ENCODE data around the gene GDF7.

GDF7 gene

GRCh38 chr2:20668871-20669475 is 2.0 kb downstream of the GDF7 start:
- in situ Hi-C loops (cut with HindIII; ENCODE audit: low pct_unique_long_range_greater_than_20kb, low sequenced_read_pairs) = no loop called here
- no peak for DNase-seq (ENCODE audit: low read depth in 1 of 2, low spot score in 1 of 2)
- TF ChIP-seq JUND (IDR thresholded peaks at IDR 0.05; ENCODE audit: low read depth) = no peak

DNA sequence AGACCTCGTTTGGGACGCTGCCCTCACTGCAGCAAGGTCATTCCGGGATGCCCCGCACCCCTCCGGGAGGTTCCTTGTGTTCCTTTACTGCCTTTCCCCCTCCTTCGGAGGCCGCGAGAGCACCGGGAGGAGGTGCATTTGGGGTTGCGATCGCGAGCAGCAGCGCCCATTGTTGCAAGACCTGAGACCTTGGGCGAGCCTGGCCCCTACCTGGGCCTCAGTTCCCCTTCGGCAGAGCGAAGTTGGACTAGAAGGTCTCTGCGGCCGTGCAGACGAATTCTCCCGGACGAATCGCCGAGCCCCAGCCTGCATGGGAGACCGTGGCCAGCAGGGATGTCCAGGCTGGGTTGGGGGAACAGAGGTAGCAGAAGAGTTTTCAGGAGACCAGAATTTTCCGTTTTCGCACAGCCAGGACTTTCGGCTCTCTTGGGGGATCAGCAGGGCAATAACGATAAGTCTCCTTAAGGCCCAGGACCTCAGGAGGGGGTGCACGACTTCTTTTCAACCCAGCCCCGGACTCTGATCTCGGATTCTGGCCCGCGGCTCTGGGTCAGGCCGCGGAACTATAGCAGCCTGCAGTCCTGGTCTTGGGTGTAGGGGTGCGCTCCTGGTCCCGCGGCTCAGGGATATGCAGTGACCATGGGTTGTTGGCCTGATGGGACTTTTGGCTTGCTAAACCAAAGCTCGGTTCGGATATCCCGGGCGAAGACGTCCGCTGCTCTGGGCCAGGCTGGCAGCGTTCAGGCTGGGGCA is 2.8 kb downstream of the GDF7 start:
- no peak for DNase-seq (ENCODE audit: low read depth in 1 of 2, low spot score in 1 of 2)
- in situ Hi-C loops (cut with HindIII; ENCODE audit: low pct_unique_long_range_greater_than_20kb, low sequenced_read_pairs) = no loop called here
- TF ChIP-seq JUND (IDR thresholded peaks at IDR 0.05; ENCODE audit: low read depth) = no peak

- TF ChIP-seq JUND (IDR thresholded peaks at IDR 0.05; ENCODE audit: low read depth) = no peak
- in situ Hi-C loops (cut with HindIII; ENCODE audit: low pct_unique_long_range_greater_than_20kb, low sequenced_read_pairs) = no loop called here
- DNase-seq (ENCODE audit: low read depth in 1 of 2, low spot score in 1 of 2) = no peak
Observed at GRCh38 chr2:20670315-20671035, 3.5 kb downstream of the GDF7 start.

- DNase-seq (ENCODE audit: low read depth in 1 of 2, low spot score in 1 of 2) = no peak
- in situ Hi-C loops (cut with HindIII; ENCODE audit: low pct_unique_long_range_greater_than_20kb, low sequenced_read_pairs) = no loop called here
- TF ChIP-seq JUND (IDR thresholded peaks at IDR 0.05; ENCODE audit: low read depth) = no peak
Observed at GRCh38 chr2:20671036-20671735, 4.2 kb downstream of the GDF7 start.

DNA sequence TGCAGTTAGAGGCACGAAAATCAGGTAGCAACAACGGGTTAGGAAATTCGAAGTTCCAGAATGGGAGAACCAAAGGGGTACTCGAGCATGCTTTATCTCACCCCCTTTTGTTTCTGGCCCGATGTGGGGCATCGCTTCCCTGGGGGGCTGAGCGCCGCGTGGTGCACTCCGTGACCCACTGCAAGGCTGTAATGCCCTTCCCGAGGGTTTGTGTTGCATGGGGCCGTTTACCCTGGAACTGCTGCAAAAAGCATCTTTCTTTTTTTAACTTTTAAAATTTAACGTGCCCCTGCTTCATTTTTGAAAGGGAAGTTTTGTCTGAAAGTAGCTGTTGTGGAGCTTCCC is 4.8 kb downstream of the GDF7 start:
- no peak for TF ChIP-seq JUND (IDR thresholded peaks at IDR 0.05; ENCODE audit: low read depth)
- in situ Hi-C loops (cut with HindIII; ENCODE audit: low pct_unique_long_range_greater_than_20kb, low sequenced_read_pairs) = no loop called here
- DNase-seq (ENCODE audit: low read depth in 1 of 2, low spot score in 1 of 2) = no peak

- in situ Hi-C loops (cut with HindIII; ENCODE audit: low pct_unique_long_range_greater_than_20kb, low sequenced_read_pairs) = no loop called here
- DNase-seq (ENCODE audit: low read depth in 1 of 2, low spot score in 1 of 2) = no peak
- TF ChIP-seq JUND (IDR thresholded peaks at IDR 0.05; ENCODE audit: low read depth) = no peak
Observed at GRCh38 chr2:20672201-20672951, 5.4 kb downstream of the GDF7 start.

- DNase-seq (ENCODE audit: low read depth in 1 of 2, low spot score in 1 of 2) = no peak
- TF ChIP-seq JUND (IDR thresholded peaks at IDR 0.05; ENCODE audit: low read depth) = no peak
- in situ Hi-C loops (cut with HindIII; ENCODE audit: low pct_unique_long_range_greater_than_20kb, low sequenced_read_pairs) = no loop called here
Observed at GRCh38 chr2:20673686-20674308, 6.9 kb downstream of the GDF7 start.

DNA sequence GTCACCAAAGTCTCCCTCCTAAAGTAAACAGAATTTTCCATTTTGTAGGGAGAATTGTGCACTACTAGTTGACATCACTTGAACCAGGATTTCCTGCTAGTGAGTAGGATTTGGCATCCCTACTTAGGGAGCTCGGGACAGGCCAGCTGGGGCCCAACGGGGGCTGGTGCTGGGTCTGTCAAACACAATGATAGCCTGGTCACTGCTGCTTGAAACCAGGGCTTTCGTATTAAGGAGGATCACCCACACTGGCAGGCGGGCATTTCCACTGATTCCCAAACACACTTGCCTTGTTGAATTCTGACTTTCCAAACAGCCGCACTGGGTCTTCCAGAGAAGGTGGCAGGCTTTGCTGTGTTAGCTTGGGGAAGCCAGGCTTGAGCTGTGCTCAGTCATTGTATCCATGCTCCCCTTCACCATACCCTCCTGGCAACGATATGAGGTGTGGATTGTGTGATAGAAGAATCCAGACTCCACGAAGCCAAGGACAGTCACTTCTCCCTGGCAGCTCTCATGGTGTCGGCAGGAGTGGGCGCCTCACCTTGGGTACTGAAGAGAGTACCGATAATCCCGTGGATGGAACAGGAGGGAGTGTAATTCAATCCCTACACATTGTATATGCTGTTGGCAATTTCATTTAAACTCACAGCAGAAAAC is 7.5 kb downstream of the GDF7 start:
- in situ Hi-C loops (cut with HindIII; ENCODE audit: low pct_unique_long_range_greater_than_20kb, low sequenced_read_pairs) = no loop called here

GRCh38 chr2:20674974-20675679 is 8.2 kb downstream of the GDF7 start:
- DNase-seq (ENCODE audit: low read depth in 1 of 2, low spot score in 1 of 2) = no peak
- TF ChIP-seq JUND (IDR thresholded peaks at IDR 0.05; ENCODE audit: low read depth) = no peak
- in situ Hi-C loops (cut with HindIII; ENCODE audit: low pct_unique_long_range_greater_than_20kb, low sequenced_read_pairs) = no loop called here

More for the DNA sequence above, 7.5 kb downstream of the GDF7 start:
- no peak for DNase-seq (ENCODE audit: low read depth in 1 of 2, low spot score in 1 of 2)
- no peak for TF ChIP-seq JUND (IDR thresholded peaks at IDR 0.05; ENCODE audit: low read depth)

- in situ Hi-C loops (cut with HindIII; ENCODE audit: low pct_unique_long_range_greater_than_20kb, low sequenced_read_pairs) = no loop called here
- TF ChIP-seq JUND (IDR thresholded peaks at IDR 0.05; ENCODE audit: low read depth) = no peak
- DNase-seq (ENCODE audit: low read depth in 1 of 2, low spot score in 1 of 2) = peak in 1 of 2 experiments; percentile 54
Observed at GRCh38 chr2:20675701-20676352, 8.9 kb downstream of the GDF7 start.
